ENCODE data around the gene NNAT.
"Not testable (repeated sequence)": the region's sequence is repeated elsewhere in the genome, so short reads cannot be mapped to it uniquely, and the experiment has no call there.

Gene NNAT

GRCh38 chr20:37550101-37550920 lies 29.3 kb downstream of the NNAT start:
- H3K36me3 Mint-ChIP-seq; DNase-seq; H3K27ac Mint-ChIP-seq; ATAC-seq (replicated peaks); H3K4me3 Mint-ChIP-seq; H3K9me3 Mint-ChIP-seq: not testable (repeated sequence)
- Mint-ChIP-seq H3K4me1 (peaks cover 0 to 15% of the 10 kb centered on the region in 2 donors), H3K27me3 (peaks cover 31 to 60% of the 10 kb centered on the region in 2 donors)

DNA sequence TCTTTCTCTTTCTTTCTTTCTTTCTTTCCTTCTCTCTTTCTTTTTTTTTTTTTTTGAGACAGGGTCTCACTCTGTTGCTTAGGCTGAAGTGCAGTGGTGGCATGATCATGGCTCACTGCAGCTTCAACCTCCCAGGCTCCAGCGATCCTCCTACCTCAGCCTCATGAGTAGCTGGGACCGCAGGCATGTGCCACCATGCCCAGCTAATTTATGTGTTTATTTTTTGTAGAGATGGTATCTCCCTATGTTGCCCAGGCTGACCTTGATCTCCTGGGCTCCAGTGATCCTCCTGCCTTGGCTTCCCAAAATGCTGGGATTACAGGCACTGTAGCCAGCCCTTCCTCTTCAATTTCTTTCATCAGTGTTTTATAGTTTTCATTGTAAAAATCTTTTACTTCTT lies 30.6 kb downstream of the NNAT start:
- H3K4me1 Mint-ChIP-seq = peaks cover 0 to 15% of the 10 kb centered on the region in 2 donors
- not testable (repeated sequence) for H3K27ac Mint-ChIP-seq; H3K36me3 Mint-ChIP-seq; ATAC-seq (replicated peaks); H3K4me3 Mint-ChIP-seq; DNase-seq; H3K9me3 Mint-ChIP-seq
- H3K27me3 Mint-ChIP-seq = peaks cover 22 to 51% of the 10 kb centered on the region in 2 donors

DNA sequence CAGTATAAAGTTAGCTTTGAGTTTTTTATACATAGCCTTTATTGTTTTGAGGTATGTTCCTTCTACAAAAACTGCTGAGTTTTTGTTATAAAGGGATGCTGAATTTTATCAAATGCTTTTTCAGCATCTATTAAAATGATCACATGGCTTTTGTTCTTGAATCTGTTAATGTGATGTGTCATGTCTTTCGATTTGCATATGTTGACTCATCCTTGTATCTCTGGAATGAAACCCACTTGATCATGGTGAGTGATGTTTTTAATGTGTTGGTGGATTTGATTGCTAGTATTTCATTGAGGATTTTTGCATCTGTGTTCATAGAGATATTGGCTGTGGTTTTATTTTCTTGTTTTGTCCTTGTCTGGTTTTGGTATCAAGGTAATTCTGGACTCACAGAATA lies 31.4 kb downstream of the NNAT start:
- H3K4me1 Mint-ChIP-seq = peaks cover 0 to 10% of the 10 kb centered on the region in 2 donors
- H3K36me3 Mint-ChIP-seq = peaks cover 0 to 3% of the 10 kb centered on the region in 2 donors
- no peak overlapping the region for H3K4me3 Mint-ChIP-seq
- no peak overlapping the region for H3K27ac Mint-ChIP-seq
- DNase-seq = no peak
- peaks cover 2 to 5% of the 10 kb centered on the region in 2 donors for H3K9me3 Mint-ChIP-seq
- no peak for ATAC-seq (replicated peaks)
- peaks cover 24 to 51% of the 10 kb centered on the region in 2 donors for H3K27me3 Mint-ChIP-seq

GRCh38 chr20:37554721-37555298 lies 33.8 kb downstream of the NNAT start:
- H3K27me3 Mint-ChIP-seq = peaks cover 21 to 51% of the 10 kb centered on the region in 2 donors
- not testable (repeated sequence) for DNase-seq

DNA sequence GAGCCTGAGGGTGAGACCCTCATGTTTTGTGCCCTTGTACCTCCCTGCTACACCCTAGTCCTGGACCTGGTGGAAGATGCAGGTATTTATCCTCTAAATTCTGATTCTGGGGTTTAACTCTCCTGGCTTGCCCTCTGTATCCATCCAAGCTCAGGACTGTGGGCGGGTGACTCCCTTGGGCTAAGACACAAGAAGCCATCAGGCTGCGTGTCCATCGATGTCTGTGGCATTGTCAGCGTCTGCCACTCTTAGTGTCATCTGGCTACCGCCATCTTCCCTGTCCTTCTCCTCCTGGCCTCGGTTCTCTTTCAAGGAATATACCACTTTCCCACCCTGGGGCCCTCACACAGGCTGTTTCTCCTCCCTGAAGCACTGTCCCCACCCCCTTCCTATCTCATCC lies 35.5 kb downstream of the NNAT start:
- DNase-seq (no peak), ATAC-seq (replicated peaks) (no peak)
- peaks cover 0 to 6% of the 10 kb centered on the region in 2 donors for H3K4me1 Mint-ChIP-seq
- no peak overlapping the region for H3K27ac Mint-ChIP-seq
- H3K27me3 Mint-ChIP-seq = peaks cover 30 to 57% of the 10 kb centered on the region in 2 donors
- H3K4me3 Mint-ChIP-seq = no peak overlapping the region
- no peaks in the 10 kb centered on the region for H3K9me3 Mint-ChIP-seq
- no peaks in the 10 kb centered on the region for H3K36me3 Mint-ChIP-seq

More at GRCh38 chr20:37554721-37555298, 33.8 kb downstream of the NNAT start:
- not testable (repeated sequence) for ATAC-seq (replicated peaks); H3K4me1 Mint-ChIP-seq; H3K36me3 Mint-ChIP-seq; H3K9me3 Mint-ChIP-seq; H3K4me3 Mint-ChIP-seq; H3K27ac Mint-ChIP-seq

GRCh38 chr20:37558306-37558705 lies 37.3 kb downstream of the NNAT start:
- H3K9me3 Mint-ChIP-seq = no peaks in the 10 kb centered on the region

GRCh38 chr20:37558779-37559178 lies 37.7 kb downstream of the NNAT start:
- Mint-ChIP-seq H3K4me3 (no peak overlapping the region), H3K27me3 (peaks cover 29 to 58% of the 10 kb centered on the region in 2 donors), H3K27ac (no peak overlapping the region), H3K9me3 (no peaks in the 10 kb centered on the region), H3K4me1 (no peaks in the 10 kb centered on the region), H3K36me3 (no peaks in the 10 kb centered on the region)
- ATAC-seq (replicated peaks) (no peak), DNase-seq (no peak)

More at GRCh38 chr20:37558306-37558705, 37.3 kb downstream of the NNAT start:
- no peak for ATAC-seq (replicated peaks)
- no peaks in the 10 kb centered on the region for H3K4me1 Mint-ChIP-seq
- H3K4me3 Mint-ChIP-seq = no peak overlapping the region
- H3K36me3 Mint-ChIP-seq = no peaks in the 10 kb centered on the region
- no peak for DNase-seq
- H3K27me3 Mint-ChIP-seq = peaks cover 26 to 53% of the 10 kb centered on the region in 2 donors
- H3K27ac Mint-ChIP-seq = no peak overlapping the region

DNA sequence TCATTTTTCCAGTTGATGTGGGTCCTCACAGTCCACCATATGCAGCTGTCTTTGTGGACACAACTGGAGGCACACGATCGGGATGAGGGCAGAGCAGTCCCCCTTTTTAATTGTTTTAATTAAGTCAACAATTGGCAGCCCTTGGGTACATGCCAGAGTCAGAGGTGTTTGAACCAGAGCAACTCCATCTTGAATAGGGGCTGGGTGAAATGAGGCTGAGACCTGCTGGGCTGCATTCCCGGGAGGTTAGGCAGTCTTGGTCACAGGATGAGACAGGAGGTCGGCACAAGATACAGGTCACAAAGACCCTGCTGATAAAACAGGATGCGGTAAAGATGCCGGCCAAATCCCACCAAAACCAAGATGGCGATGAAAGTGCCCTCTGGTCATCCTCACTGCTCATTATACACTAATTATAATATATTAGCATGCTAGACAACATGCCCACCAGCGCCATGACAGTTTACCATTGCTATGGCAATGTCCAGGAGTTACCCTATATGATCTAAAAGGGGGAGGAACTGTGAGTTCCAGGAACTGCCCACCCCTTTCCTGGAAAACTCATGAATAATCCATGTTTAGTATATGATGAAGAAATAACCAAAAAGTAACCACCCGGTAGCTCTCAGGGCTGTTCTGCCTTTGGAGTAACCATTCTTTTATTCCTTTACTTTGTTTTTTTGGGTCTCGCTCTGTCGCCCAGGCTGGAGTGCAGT lies 38.4 kb downstream of the NNAT start:
- H3K4me1 Mint-ChIP-seq = peaks cover 1 to 4% of the 10 kb centered on the region in 2 donors
- H3K4me3 Mint-ChIP-seq = no peak overlapping the region
- ATAC-seq (replicated peaks) = no peak
- H3K27ac Mint-ChIP-seq = no peak overlapping the region
- DNase-seq = no peak
- H3K27me3 Mint-ChIP-seq = peaks cover 36 to 60% of the 10 kb centered on the region in 2 donors
- no peaks in the 10 kb centered on the region for H3K9me3 Mint-ChIP-seq
- H3K36me3 Mint-ChIP-seq = no peaks in the 10 kb centered on the region

- peaks cover 46 to 66% of the 10 kb centered on the region in 2 donors for H3K27me3 Mint-ChIP-seq
- no peak overlapping the region for H3K27ac Mint-ChIP-seq
Measured at GRCh38 chr20:37560629-37561028, 39.6 kb downstream of the NNAT start.

DNA sequence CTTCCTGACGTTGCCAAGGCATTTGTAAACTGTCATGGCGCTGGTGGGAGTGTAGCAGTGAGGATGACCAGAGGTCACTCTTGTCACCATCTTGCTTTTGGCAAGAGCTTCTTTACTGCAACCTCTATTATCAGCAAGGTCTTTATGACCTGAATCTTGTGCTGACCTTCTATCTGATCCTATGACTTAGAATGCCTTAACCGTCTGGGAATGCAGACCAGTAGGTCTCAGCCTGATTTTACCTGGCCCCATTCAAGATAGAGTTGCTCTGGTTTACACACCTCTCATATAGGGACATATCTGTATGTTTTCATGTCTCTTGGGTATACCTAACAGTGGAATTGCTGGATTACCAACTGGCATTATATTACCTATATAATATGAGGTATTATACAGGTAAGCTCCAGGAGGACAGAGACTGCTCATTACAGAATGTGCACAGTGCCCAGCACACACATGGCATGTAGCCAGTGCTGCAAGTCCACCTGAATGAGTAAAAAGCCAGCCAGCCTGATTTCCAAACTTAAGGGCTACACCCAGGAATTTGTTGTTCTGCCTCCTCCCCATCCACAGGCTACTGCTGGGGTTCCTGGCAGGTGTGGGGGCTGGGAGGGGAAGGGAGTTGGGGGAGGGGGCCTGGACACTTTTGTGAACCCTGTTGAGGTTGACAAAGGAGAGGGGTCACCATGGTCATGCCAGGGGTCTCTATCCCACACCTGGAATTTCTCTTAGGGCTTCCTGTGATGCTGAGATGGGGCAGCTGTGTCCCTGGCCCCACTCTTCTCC lies 41.8 kb downstream of the NNAT start:
- ATAC-seq (replicated peaks) (no peak), DNase-seq (no peak)
- Mint-ChIP-seq H3K4me1 (peaks cover 5 to 7% of the 10 kb centered on the region in 2 donors), H3K27ac (no peak overlapping the region), H3K27me3 (peaks cover 40 to 58% of the 10 kb centered on the region in 2 donors), H3K4me3 (no peak overlapping the region), H3K36me3 (no peaks in the 10 kb centered on the region), H3K9me3 (no peaks in the 10 kb centered on the region)

More at GRCh38 chr20:37560629-37561028, 39.6 kb downstream of the NNAT start:
- H3K4me1 Mint-ChIP-seq = peaks cover 1 to 5% of the 10 kb centered on the region in 2 donors
- ATAC-seq (replicated peaks) (no peak), DNase-seq (no peak)
- H3K36me3 Mint-ChIP-seq = no peaks in the 10 kb centered on the region
- no peaks in the 10 kb centered on the region for H3K9me3 Mint-ChIP-seq
- no peak overlapping the region for H3K4me3 Mint-ChIP-seq

DNA sequence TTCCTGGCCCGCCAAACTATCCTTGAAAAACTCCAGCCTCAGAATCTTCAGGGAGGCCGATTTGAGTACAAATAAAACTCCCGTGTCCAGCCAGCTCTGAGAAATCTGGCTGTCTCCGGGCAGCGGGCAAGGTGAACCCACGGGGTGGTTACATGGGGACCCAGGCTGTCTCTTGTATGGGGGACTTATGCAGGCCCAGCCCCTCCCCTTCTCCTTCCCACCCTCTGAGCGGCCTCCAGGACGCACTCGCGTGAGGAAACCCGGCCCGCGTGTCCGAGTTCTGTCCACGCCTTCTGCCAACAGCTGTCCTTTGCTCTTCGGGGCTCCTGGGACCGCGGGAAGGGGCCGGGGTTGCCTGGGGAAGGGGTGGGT lies 43.0 kb downstream of the NNAT start:
- H3K4me1 Mint-ChIP-seq = peaks cover 9 to 13% of the 10 kb centered on the region in 2 donors
- no peaks in the 10 kb centered on the region for H3K9me3 Mint-ChIP-seq
- ATAC-seq (replicated peaks) = no peak
- no peak overlapping the region for H3K27ac Mint-ChIP-seq
- H3K36me3 Mint-ChIP-seq = no peaks in the 10 kb centered on the region
- no peak overlapping the region for H3K4me3 Mint-ChIP-seq
- no peak for DNase-seq
- H3K27me3 Mint-ChIP-seq = peaks cover 47 to 67% of the 10 kb centered on the region in 2 donors

DNA sequence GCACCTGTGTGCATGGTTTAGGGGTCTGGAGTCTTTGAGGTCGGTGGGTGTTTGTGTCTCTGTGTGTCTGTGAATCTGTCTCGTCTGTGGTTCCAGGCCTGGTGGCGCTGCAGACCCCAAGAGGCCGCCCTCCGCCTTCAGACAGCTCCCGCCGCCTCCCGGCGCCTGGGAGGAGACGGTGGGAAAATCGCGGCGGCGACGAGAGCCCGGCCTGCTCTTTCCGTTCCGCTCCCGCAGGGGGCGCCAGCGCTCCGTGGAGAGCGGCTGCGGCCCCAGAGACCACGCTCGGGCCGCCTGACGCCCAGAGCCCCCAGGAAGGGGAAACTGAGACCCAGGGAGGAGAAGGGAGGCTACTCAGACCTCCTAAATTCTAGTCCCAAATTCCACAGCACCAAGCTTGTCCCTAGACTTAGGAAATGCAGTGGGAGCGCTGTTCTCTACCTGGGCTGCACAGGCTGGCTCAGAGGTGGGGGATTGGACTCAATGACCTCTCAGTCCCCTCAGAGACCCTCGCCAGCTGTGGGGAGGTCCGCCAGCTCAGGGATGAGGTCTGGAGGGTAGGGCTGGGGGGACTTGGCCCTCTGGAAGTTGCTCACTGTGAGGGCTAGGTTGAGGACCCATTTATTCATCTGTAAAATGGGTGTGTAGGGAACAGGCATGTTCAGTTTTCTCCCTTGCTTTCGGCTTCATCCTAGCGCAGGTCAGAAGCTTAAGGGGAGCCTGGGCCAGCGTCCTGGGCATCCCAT lies 43.5 kb downstream of the NNAT start:
- DNase-seq = peak; percentile 18
- ATAC-seq (replicated peaks) = peak; percentile 55 to 69
- no peak overlapping the region for H3K27ac Mint-ChIP-seq
- no peaks in the 10 kb centered on the region for H3K9me3 Mint-ChIP-seq
- no peak overlapping the region for H3K4me3 Mint-ChIP-seq
- peaks cover 52 to 68% of the 10 kb centered on the region in 2 donors for H3K27me3 Mint-ChIP-seq
- H3K36me3 Mint-ChIP-seq = no peaks in the 10 kb centered on the region
- H3K4me1 Mint-ChIP-seq = peaks cover 9 to 13% of the 10 kb centered on the region in 2 donors

GRCh38 chr20:37565134-37565811 lies 44.2 kb downstream of the NNAT start:
- Mint-ChIP-seq H3K9me3 (no peaks in the 10 kb centered on the region), H3K4me1 (peaks cover 9 to 13% of the 10 kb centered on the region in 2 donors), H3K36me3 (no peaks in the 10 kb centered on the region), H3K27ac (peak overlapping the region; percentile 38), H3K27me3 (peaks cover 51 to 69% of the 10 kb centered on the region in 2 donors), H3K4me3 (no peak overlapping the region)
- ATAC-seq (replicated peaks) (no peak), DNase-seq (no peak)

All from stimulated activated naive B cell treated with anti-CD40 and anti-IgM and Interleukin-4, amounts not matched to agents 10 μg/mL and 1 μg/mL and 100 μg/mL, for 72 hours (primary cell).